Fibroblast of lung (primary cell): ENCODE measurements around the gene ZFP57.

Experiments used
- CTCF ChIP-seq, 2 donors: IDR thresholded peaks in 1 of 2; conservative IDR thresholded peaks in 1 of 2; 1 replicate in 1 of 2; 2 replicates in 1 of 2; pipeline ENCODE4 v1.5.1; 2011 to 2012; ENCODE audit warnings: low read length in 2 of 2, control low read depth in 1 of 2, inconsistent platforms in 1 of 2, low read depth in 1 of 2, mild to moderate bottlenecking in 1 of 2
- EZH2 ChIP-seq: IDR thresholded peaks from 2 replicates; pipeline ENCODE4 v1.5.1; 2012; ENCODE audit warnings: low read length, control low read depth, mild to moderate bottlenecking; ENCODE audit errors: missing control alignments

- TF ChIP-seq CTCF (conservative IDR thresholded peaks at IDR 0.05 in 1 of 2, IDR thresholded peaks at IDR 0.05 in 1 of 2; ENCODE audit: low read depth in 1 of 2, low read length in 2 of 2) (no peak), EZH2 (no peak)
These were observed 4.9 kb upstream of the ZFP57 start for GRCh38 chr6:29685718-29686326.
